GM12874 (cell line): ENCODE data around the gene DLG2.

ENCODE experiments used
- CTCF ChIP-seq: IDR thresholded peaks from 2 replicates; pipeline ENCODE4 v1.5.1; 2011; ENCODE audit warnings: low read depth, mild to moderate bottlenecking, control low read depth, low read length, moderate library complexity; ENCODE audit not compliant: insufficient read depth

DLG2 gene

GRCh38 chr11:85165819-85166218 lies 461.3 kb downstream of the DLG2 start:
- peak; percentile 6; the same call in 1 of the 2 replicates for TF ChIP-seq CTCF

DNA sequence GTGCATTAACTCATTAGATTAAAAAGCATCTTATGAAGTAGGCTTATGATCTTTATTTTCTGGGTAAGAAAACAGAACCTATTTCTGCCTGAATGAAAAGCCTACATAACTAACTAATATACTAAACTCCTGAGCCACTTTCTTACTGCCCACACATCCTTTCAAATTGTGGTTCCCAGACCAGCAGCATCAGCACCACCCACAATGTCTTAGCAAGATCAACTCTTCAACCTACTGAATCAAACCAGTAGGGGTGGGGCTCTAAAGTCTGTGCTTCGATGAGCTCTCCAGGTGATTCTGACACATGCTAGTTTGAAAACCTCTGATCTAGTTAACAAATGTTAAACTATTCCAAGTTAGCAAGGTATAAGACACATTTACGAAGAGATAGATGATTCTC lies 462.4 kb downstream of the DLG2 start:
- no peak for TF ChIP-seq CTCF

GRCh38 chr11:85154294-85154693 lies 472.9 kb downstream of the DLG2 start:
- no peak for TF ChIP-seq CTCF

GRCh38 chr11:85137597-85137996 lies 489.5 kb downstream of the DLG2 start:
- no peak for TF ChIP-seq CTCF

DNA sequence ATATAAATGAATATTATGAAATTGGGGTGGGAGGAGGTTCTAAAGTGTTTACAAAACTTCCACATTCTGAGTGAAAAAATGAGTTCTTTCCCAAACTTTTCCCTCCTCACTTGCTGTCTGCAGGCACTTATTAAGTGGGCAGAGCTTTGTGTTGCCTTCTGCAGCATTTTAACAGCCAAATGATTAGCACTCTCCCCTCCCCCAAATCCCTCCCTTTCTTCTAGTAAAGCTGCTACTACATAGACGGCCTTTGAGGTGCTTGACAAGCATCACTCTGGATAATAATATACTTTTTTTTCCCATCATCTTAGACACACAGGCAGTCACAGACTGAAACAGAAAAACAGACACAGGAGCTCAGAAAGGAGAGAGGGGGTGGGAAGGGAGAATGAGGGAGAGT lies 493.5 kb downstream of the DLG2 start:
- no peak for TF ChIP-seq CTCF

GRCh38 chr11:85132851-85133585 lies 494.1 kb downstream of the DLG2 start:
- no peak for TF ChIP-seq CTCF

- TF ChIP-seq CTCF = no peak
Measured at GRCh38 chr11:85127349-85127748, 499.8 kb downstream of the DLG2 start.
